ENCODE results near the gene SIGMAR1.

SIGMAR1 gene

GRCh38 chr9:34600908-34601307, 36.7 kb downstream of the SIGMAR1 start:
- ChIA-PET CTCF (interaction anchor here (0.8 to 11.5 kb wide), 7 partner anchors 9 to 197 kb away, joined by 3 to 255 read pairs (median 16); partner anchors contain the start of gene RPP25L), POLR2A (no interaction called here)
- no peak overlapping the region for H3K4me3 ChIP-seq (ENCODE audit: low read depth, low read length)
- TF ChIP-seq CTCF (IDR thresholded peaks at IDR 0.05; ENCODE audit: insufficient read depth, low read length, missing control alignments), result no peak
- DNase-seq (ENCODE audit: low read depth, low spot score), result no peak

- no peak for TF ChIP-seq CTCF (IDR thresholded peaks at IDR 0.05; ENCODE audit: insufficient read depth, low read length, missing control alignments)
- POLR2A ChIA-PET, result no interaction called here
- H3K4me3 ChIP-seq (ENCODE audit: low read depth, low read length), result no peak overlapping the region
- CTCF ChIA-PET, result interaction anchor here (0.8 to 11.5 kb wide), 8 partner anchors 8 to 267 kb away, joined by 3 to 255 read pairs (median 12); partner anchors contain the start of gene RPP25L
- no peak for DNase-seq (ENCODE audit: low read depth, low spot score)
Observed at GRCh38 chr9:34599546-34599945, 38.0 kb downstream of the SIGMAR1 start.

- POLR2A ChIA-PET, result no interaction called here
- no peak for DNase-seq (ENCODE audit: low read depth, low spot score)
- CTCF ChIA-PET, result interaction anchor here (0.9 to 11.5 kb wide), 8 partner anchors 11 to 215 kb away, joined by 3 to 255 read pairs (median 56); partner anchors contain the start of gene DCTN3
- TF ChIP-seq CTCF (IDR thresholded peaks at IDR 0.05; ENCODE audit: insufficient read depth, low read length, missing control alignments), result no peak
- H3K4me3 ChIP-seq (ENCODE audit: low read depth, low read length), result no peak overlapping the region
Observed at GRCh38 chr9:34594177-34594576, 43.4 kb downstream of the SIGMAR1 start.

- POLR2A ChIA-PET, result no interaction called here
- H3K4me3 ChIP-seq (ENCODE audit: low read depth, low read length), result no peak overlapping the region
- TF ChIP-seq CTCF (IDR thresholded peaks at IDR 0.05; ENCODE audit: insufficient read depth, low read length, missing control alignments), result no peak
- CTCF ChIA-PET, result interaction anchor here (0.7 to 11.5 kb wide), 26 partner anchors 7 to 260 kb away, joined by 3 to 255 read pairs (median 9); partner anchors contain the start of genes DCTN3 and RPP25L
- DNase-seq (ENCODE audit: low read depth, low spot score), result no peak
Observed at GRCh38 chr9:34592895-34593601, 44.5 kb downstream of the SIGMAR1 start.

- H3K4me3 ChIP-seq (ENCODE audit: low read depth, low read length), result no peak overlapping the region
- POLR2A ChIA-PET, result no interaction called here
- TF ChIP-seq CTCF (IDR thresholded peaks at IDR 0.05; ENCODE audit: insufficient read depth, low read length, missing control alignments), result no peak
- CTCF ChIA-PET, result interaction anchor here (0.6 to 11.5 kb wide), 66 partner anchors 8 to 813 kb away, joined by 3 to 255 read pairs (median 6); partner anchors contain the start of genes CCL27, DCTN3, ENHO and RPP25L
- DNase-seq (ENCODE audit: low read depth, low spot score), result no peak
Observed at GRCh38 chr9:34591917-34592866, 45.4 kb downstream of the SIGMAR1 start.
